Measurements from ENCODE around the gene TMEM131. TPM values are rescaled to one million over a fixed set of nuclear protein-coding genes. Genes with fewer than 3 reads are reported as not detected.

The TMEM131 gene
- total and polyA plus RNA-seq, 2 of the 8 experiments (the other 6 are each of a cell fraction or from before 2014, with no cell fraction given) = 9.7 to 22.9 TPM

- CTCF ChIA-PET (ENCODE audit: partially characterized antibody) = interaction anchor here (1.1 kb wide), 1 partner anchor 14 kb away, joined by 3 read pairs; no protein-coding TSS in a partner anchor
- Histone ChIP-seq H4K5ac (ENCODE audit: insufficient read length, low read depth, low read length) (no peak overlapping the region), H3K23ac (ENCODE audit: insufficient read length) (no peak overlapping the region), H2AFZ (ENCODE audit: low read length) (no peak overlapping the region), H3K23me2 (ENCODE audit: low read depth, low read length) (no peaks in the 10 kb centered on the region), H4K20me1 (replicated peaks in 1 of 2; ENCODE audit: control insufficient read depth in 1 of 2, insufficient read depth in 2 of 2, low read length in 2 of 2) (no peaks in the 10 kb centered on the region), H2BK5ac (ENCODE audit: low read depth, low read length) (no peak overlapping the region), H2BK20ac (ENCODE audit: low read length) (no peak overlapping the region), H3K27me3 (replicated peaks in 1 of 4; ENCODE audit: control insufficient read depth in 3 of 4, extremely low read depth in 1 of 4, insufficient read depth in 3 of 4, low read length in 3 of 4) (no peaks in the 10 kb centered on the region), H3K27ac (ENCODE audit: low read depth, low read length) (no peak overlapping the region), H3K56ac (replicated peaks; ENCODE audit: insufficient read length, low read depth, low read length) (no peak overlapping the region), H3K9ac (replicated peaks in 1 of 4; ENCODE audit: extremely low read depth in 1 of 4, low read depth in 3 of 4, low read length in 3 of 4) (no peak overlapping the region), H4K8ac (ENCODE audit: extremely low read depth, insufficient read depth, low read length) (no peak overlapping the region), H2BK12ac (ENCODE audit: low read depth, low read length) (no peak overlapping the region), H3K4me1 (replicated peaks in 1 of 4; ENCODE audit: control insufficient read depth in 3 of 4, insufficient read depth in 4 of 4, low read length in 3 of 4) (peaks cover 0 to 2% (median 0%) of the 10 kb centered on the region in 4 experiments; a peak in 2 of 7 replicates), H3K79me2 (ENCODE audit: control insufficient read depth in 1 of 2, insufficient read depth in 2 of 2, low read length in 2 of 2) (no peaks in the 10 kb centered on the region), H3K4me3 (ENCODE audit: extremely low read depth in 1 of 4, insufficient read depth in 2 of 4, low read depth in 3 of 4, low read length in 4 of 4) (no peak overlapping the region), H3K9me3 (ENCODE audit: insufficient read depth in 2 of 2, low read depth in 1 of 2, low read length in 1 of 2) (no peaks in the 10 kb centered on the region), H3K4ac (replicated peaks; ENCODE audit: insufficient read length, low read depth, low read length) (no peak overlapping the region), H2BK15ac (ENCODE audit: low read length) (no peak overlapping the region), H3K18ac (ENCODE audit: extremely low read depth, low read length) (no peak overlapping the region), H3K14ac (ENCODE audit: insufficient read length) (no peak overlapping the region), H3K79me1 (ENCODE audit: low read depth, low read length) (no peaks in the 10 kb centered on the region), H4K91ac (replicated peaks; ENCODE audit: insufficient read length, low read length) (no peak overlapping the region), H3K36me3 (ENCODE audit: control insufficient read depth in 2 of 4, insufficient read depth in 4 of 4, low read length in 3 of 4) (no peaks in the 10 kb centered on the region; a peak in 1 of 8 replicates), H3K4me2 (ENCODE audit: insufficient read depth in 1 of 2, low read depth in 2 of 2, low read length in 2 of 2) (no peak overlapping the region), H2AK5ac (ENCODE audit: low read depth, low read length) (no peak overlapping the region), H2BK120ac (replicated peaks; ENCODE audit: low read depth, low read length) (no peak overlapping the region)
- POLR2A ChIA-PET (ENCODE audit: partially characterized antibody) = no interaction called here
- WGBS, 2 experiments (ENCODE audit: extremely low coverage in 1 of 2, insufficient coverage in 1 of 2, insufficient read length in 1 of 2, insufficient replicate concordance in 2 of 2, low coverage in 1 of 2, low lambda C conversion rate in 2 of 2, missing lambda C conversion rate in 1 of 2) = 74% methylated on average over 2 of the region's 2 CpGs; no CpG with 5 or more reads in 1 of the 2 experiments
- FAIRE-seq (no peak), DNase-seq (ENCODE audit: low read depth in 1 of 2, low spot score in 2 of 2) (no peak)
- no peak for TF ChIP-seq SAP30 (IDR thresholded peaks at IDR 0.05; ENCODE audit: insufficient read depth, insufficient replicate concordance, low read length)
- TF ChIP-seq E2F6 (IDR thresholded peaks at IDR 0.05) = no peak
- no peak for TF ChIP-seq JUND (IDR thresholded peaks at IDR 0.05; ENCODE audit: low read length)
- no peak for TF ChIP-seq ASH2L (IDR thresholded peaks at IDR 0.05; ENCODE audit: low read length)
- TF ChIP-seq MAX (IDR thresholded peaks at IDR 0.05) = no peak
- TF ChIP-seq BCL11A (IDR thresholded peaks at IDR 0.05; ENCODE audit: low read depth in 2 of 2, low read length in 2 of 2) = no peak
- TF ChIP-seq SIX5 (IDR thresholded peaks at IDR 0.05; ENCODE audit: low read depth, low read length) = no peak
- no peak for TF ChIP-seq SRF (IDR thresholded peaks at IDR 0.05; ENCODE audit: low read depth, low read length)
- no peak for TF ChIP-seq TCF12 (IDR thresholded peaks at IDR 0.05; ENCODE audit: low read depth, low read length)
- no peak for TF ChIP-seq POU5F1 (IDR thresholded peaks at IDR 0.05; ENCODE audit: low read depth, low read length)
- TF ChIP-seq TEAD4 (IDR thresholded peaks at IDR 0.05; ENCODE audit: low read depth, low read length) = no peak
- TF ChIP-seq HDAC6 (IDR thresholded peaks at IDR 0.05; ENCODE audit: low read depth, low read length) = no peak
These were observed 164.6 kb downstream of the TMEM131 start for GRCh38 chr2:97831121-97831520.

Measured in H1 (cell line).